Peyer's patch (tissue), 4 donors: ENCODE measurements around the gene MICALL1. TPM values are rescaled to one million over a fixed set of nuclear protein-coding genes. Genes with fewer than 3 reads are reported as not detected.

ENCODE experiments used
- DNase-seq, 3 donors: peaks; one replicate each; pipeline ENCODE4 v3.0.0-alpha.2; 2017 to 2019
- H3K27ac ChIP-seq, 4 donors: fragments of 200-600 bp; sonication (generic); one replicate each; pipeline ENCODE4 v1.5.1; 2016 to 2019
- H3K27me3 ChIP-seq, 2 donors: fragments of 200-600 bp; sonication (generic); one replicate each; pipeline ENCODE4 v1.5.1; 2019
- H3K36me3 ChIP-seq, 3 donors: fragments of 200-600 bp; sonication (generic); one replicate each; pipeline ENCODE4 v1.5.1; 2016 to 2019
- H3K4me1 ChIP-seq, 4 donors: fragments of 200-600 bp; sonication (generic); one replicate each; pipeline ENCODE4 v1.5.1; 2016 to 2019
- H3K4me3 ChIP-seq, 4 donors: fragments of 200-600 bp; sonication (generic); 1 replicate in 3 of 4; 2 replicates in 1 of 4; pipeline ENCODE4 v1.5.1; 2016 to 2019; ENCODE audit warnings: mild to moderate bottlenecking in 1 of 4
- H3K9me3 ChIP-seq, 4 donors: fragments of 200-600 bp; sonication (generic); one replicate each; pipeline ENCODE4 v1.5.1; 2016 to 2019; ENCODE audit warnings: mild to moderate bottlenecking in 1 of 4
- POLR2A ChIP-seq, 2 donors: fragments of 450-650 bp; IDR thresholded peaks; one replicate each; pipeline ENCODE4 v1.5.1; 2017; ENCODE audit warnings: antibody characterized with exemption in 2 of 2, mild to moderate bottlenecking in 2 of 2, moderate library complexity in 2 of 2
- total RNA-seq, 4 donors: library from RNA; depleted of rRNA; stranded (reverse); fragments of >200 nt; gene quantifications; one replicate each; pipeline ENCODE4 v1.1.0, GENCODE V29; 2016
- TF ChIP-seq, protein P1 (sequence below), 6 experiments: fragments of 450-650 bp in 4 of 6; fragments of 200-600 bp in 2 of 6; sonication (generic) in 1 of 6; IDR thresholded peaks; one replicate each; pipeline ENCODE4 v1.5.1; 2017 to 2019; ENCODE audit warnings: antibody characterized with exemption in 6 of 6, mild to moderate bottlenecking in 3 of 6, moderate library complexity in 1 of 6

Gene MICALL1
- total RNA-seq, 4 donors from 2014 or later = 24.5 to 49.0 (median 31.8) TPM

DNA sequence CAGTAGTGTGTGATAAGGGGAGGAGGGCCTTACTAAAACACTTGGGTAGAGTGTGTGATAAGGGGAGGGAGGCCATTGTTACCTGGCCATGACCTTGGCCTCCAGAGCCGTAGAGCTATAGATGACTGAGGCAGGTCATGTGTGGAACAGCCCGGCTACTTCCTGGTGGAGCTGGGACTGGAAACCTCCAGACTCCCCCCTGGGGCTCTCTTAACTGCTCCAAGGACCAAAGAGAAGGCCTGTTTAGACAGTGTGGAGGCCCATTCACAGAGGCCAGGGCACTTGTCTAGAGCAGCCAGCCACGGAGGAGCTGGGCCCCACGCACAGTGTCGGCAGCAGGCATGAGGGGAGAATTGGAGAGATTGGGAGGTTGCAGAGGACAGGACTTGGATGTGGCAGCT is 12.5 kb upstream of the MICALL1 start:
- H3K27ac ChIP-seq = no peak overlapping the region
- no peaks in the 10 kb centered on the region for H3K27me3 ChIP-seq
- no peak for DNase-seq
- H3K9me3 ChIP-seq = no peaks in the 10 kb centered on the region
- peaks cover 0 to 34% (median 2%) of the 10 kb centered on the region in 4 donors for H3K4me1 ChIP-seq
- TF ChIP-seq, protein P1, sequence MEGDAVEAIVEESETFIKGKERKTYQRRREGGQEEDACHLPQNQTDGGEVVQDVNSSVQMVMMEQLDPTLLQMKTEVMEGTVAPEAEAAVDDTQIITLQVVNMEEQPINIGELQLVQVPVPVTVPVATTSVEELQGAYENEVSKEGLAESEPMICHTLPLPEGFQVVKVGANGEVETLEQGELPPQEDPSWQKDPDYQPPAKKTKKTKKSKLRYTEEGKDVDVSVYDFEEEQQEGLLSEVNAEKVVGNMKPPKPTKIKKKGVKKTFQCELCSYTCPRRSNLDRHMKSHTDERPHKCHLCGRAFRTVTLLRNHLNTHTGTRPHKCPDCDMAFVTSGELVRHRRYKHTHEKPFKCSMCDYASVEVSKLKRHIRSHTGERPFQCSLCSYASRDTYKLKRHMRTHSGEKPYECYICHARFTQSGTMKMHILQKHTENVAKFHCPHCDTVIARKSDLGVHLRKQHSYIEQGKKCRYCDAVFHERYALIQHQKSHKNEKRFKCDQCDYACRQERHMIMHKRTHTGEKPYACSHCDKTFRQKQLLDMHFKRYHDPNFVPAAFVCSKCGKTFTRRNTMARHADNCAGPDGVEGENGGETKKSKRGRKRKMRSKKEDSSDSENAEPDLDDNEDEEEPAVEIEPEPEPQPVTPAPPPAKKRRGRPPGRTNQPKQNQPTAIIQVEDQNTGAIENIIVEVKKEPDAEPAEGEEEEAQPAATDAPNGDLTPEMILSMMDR (IDR thresholded peaks at IDR 0.05) = no peak
- no peak for TF ChIP-seq POLR2A (IDR thresholded peaks at IDR 0.05)
- peaks cover 0 to 20% (median 0%) of the 10 kb centered on the region in 3 donors for H3K36me3 ChIP-seq
- H3K4me3 ChIP-seq = no peak overlapping the region

DNA sequence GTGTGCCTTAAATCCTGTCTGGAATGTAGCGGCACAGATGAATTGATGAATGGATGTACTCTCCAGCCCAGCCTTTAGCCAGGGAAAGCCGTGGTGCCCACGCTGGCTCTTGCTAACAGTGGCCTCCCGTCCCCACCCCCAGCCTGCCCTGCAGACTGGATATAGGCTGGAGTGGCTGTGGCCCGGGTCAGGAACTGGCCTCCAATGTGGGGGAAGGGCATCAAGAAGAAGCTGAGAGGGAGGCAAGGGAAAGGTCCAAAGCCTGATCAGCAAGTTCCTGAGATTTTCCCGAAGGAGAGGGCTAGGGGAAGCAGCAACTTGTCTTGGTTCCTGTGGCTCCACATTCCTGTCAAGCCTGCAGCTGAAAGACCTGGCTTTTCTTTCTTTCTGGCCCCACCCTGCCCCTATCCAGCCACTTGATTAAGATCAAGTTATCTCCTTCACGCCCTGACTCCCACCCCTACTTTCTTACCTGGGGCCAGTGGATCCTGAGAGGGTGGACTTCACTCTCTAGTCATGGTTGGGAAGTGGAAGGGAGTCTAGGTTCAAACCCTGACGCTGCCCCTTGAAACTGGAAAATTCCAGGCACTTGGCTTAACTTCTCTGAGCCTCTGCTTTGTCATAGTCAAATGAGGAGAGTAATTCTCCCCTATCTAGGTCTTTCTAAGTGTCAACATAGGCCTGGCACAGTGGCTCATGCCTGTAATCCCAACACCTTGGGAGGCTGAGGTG is 11.0 kb upstream of the MICALL1 start:
- no peak overlapping the region for H3K4me3 ChIP-seq
- H3K27ac ChIP-seq = no peak overlapping the region
- no peaks in the 10 kb centered on the region for H3K27me3 ChIP-seq
- DNase-seq = no peak
- no peaks in the 10 kb centered on the region for H3K9me3 ChIP-seq
- TF ChIP-seq, protein P1 (IDR thresholded peaks at IDR 0.05) = no peak
- TF ChIP-seq POLR2A (IDR thresholded peaks at IDR 0.05) = no peak
- peaks cover 0 to 5% (median 0%) of the 10 kb centered on the region in 3 donors for H3K36me3 ChIP-seq
- H3K4me1 ChIP-seq = peaks cover 0 to 34% (median 2%) of the 10 kb centered on the region in 4 donors

DNA sequence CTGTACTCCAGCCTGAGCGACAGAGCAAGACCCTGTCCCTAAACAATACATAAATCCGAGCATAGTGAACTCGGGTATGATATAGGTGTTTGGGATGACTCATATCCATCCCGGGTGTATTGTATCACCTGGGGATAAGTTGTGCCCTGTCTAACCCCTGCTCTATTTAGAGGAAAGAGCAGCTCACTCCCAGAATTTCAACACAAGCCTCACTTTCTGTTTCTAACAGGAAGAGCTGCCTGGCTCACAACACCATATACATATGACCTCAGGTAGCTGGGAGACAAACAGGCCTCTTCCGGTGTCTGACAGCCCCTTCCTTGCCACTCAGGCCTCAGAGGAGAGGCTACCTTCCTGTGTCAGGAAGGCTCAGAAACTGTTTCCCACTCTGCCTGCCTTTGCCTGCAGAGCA is 9.9 kb upstream of the MICALL1 start:
- Histone ChIP-seq H3K36me3 (no peaks in the 10 kb centered on the region), H3K4me3 (peak overlapping the region in 1 of 4 donors; percentile 3), H3K9me3 (no peaks in the 10 kb centered on the region), H3K27me3 (no peaks in the 10 kb centered on the region), H3K4me1 (peaks cover 0 to 34% (median 2%) of the 10 kb centered on the region in 4 donors), H3K27ac (peak overlapping the region; percentile 64 to 74 (median 70))
- peak in 2 of 3 donors; percentile 71 to 82 for DNase-seq
- TF ChIP-seq POLR2A (IDR thresholded peaks at IDR 0.05) = no peak
- TF ChIP-seq, protein P1 (IDR thresholded peaks at IDR 0.05) = no peak

DNA sequence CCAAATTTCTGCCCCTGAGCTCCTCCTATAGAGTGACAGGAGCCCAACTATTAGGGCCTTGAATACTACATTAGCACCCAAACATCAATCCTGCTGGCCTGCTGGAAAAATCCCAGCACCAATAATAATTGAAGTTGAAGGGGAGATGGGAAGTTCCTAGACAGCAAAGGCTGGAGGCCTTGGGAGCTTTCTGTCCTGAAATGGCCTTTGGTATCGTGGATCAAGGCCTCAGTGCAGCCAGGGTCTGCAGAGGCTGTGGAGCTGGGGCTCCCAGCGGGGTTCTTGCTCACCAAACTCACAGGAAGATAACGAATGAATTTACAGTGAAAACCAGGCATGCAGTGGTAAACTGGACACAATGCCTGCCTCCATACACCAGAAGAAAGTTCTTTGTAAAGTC is 9.2 kb upstream of the MICALL1 start:
- Histone ChIP-seq H3K27me3 (no peaks in the 10 kb centered on the region), H3K4me3 (no peak overlapping the region), H3K9me3 (no peaks in the 10 kb centered on the region), H3K4me1 (peaks cover 0 to 34% (median 2%) of the 10 kb centered on the region in 4 donors), H3K27ac (peak overlapping the region; percentile 64 to 74 (median 70)), H3K36me3 (no peaks in the 10 kb centered on the region)
- no peak for DNase-seq
- TF ChIP-seq, protein P1 (IDR thresholded peaks at IDR 0.05) = no peak
- TF ChIP-seq POLR2A (IDR thresholded peaks at IDR 0.05) = no peak

DNA sequence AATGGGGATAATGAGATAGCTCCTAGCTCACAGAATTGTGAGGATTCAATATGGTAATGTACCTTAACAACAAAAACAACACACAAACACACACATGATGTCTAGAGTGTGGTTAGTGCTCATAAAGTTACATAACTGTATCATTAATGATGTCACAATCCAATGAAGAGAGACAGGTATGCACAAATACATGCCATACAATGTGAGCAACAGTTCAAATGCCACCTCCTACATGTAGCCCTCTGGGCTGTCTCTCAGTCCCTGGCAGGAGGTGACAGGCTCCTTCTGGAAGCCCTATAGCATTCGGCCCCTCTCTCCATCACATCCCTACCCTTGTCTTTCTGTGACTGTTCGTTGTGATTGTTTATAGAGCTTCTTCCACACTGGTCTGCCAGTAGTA is 8.3 kb upstream of the MICALL1 start:
- no peaks in the 10 kb centered on the region for H3K27me3 ChIP-seq
- no peaks in the 10 kb centered on the region for H3K36me3 ChIP-seq
- peak overlapping the region in 1 of 4 donors; percentile 16 for H3K27ac ChIP-seq
- H3K4me3 ChIP-seq = no peak overlapping the region
- peaks cover 0 to 34% (median 2%) of the 10 kb centered on the region in 4 donors for H3K4me1 ChIP-seq
- TF ChIP-seq, protein P1 (IDR thresholded peaks at IDR 0.05) = no peak
- no peak for TF ChIP-seq POLR2A (IDR thresholded peaks at IDR 0.05)
- no peaks in the 10 kb centered on the region for H3K9me3 ChIP-seq
- DNase-seq = no peak
